Stimulated activated CD8-positive, alpha-beta memory T cell treated with anti-CD3 and anti-CD28 coated beads, Interleukin-12 subunit alpha, Interleukin-12 subunit beta, amount 100 ng/mL, for 24 hours (primary cell): ENCODE measurements around the gene HMOX1.
"Not testable (repeated sequence)": the region's sequence is repeated elsewhere in the genome, so short reads cannot be mapped to it uniquely, and the experiment has no call there.

ENCODE experiments used
- DNase-seq: peaks from one replicate; pipeline ENCODE4 v3.0.0-alpha.2; 2020; ENCODE audit errors: extremely low read depth

HMOX1 gene

DNA sequence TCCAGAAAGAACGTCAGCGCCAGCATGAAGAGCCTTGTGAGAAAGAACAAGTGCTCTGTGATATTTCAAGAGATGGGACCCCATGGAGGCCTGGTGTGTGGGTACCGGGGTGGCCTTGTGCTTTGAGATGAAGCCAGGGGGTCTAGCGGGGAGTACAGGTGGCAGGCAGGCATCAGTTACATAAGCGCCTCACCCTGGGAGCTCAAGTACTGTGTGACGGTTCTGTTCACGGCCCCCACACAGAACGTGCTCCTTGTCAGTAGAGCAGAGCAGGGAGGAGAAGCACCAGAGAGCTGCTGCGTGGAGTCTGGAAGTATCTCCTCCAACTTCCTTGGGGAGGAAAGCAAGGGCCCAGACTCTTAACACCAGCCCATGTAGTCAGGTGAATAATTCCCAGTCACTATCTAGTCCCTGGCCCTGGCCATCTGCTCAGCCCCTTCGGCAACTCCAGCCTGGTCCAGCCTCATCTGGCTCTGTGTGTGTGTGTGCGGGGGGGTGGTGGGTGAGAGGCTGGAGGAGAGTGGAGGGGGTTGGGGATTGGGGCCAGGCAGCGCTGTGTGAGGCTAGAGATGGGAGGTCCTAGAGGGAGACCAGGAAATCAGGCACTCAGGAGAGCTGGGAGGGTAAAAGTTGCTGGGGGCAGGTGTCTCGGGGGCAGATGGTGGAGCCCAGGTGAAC, 51.5 kb downstream of the HMOX1 start:
- DNase-seq = no peak

DNA sequence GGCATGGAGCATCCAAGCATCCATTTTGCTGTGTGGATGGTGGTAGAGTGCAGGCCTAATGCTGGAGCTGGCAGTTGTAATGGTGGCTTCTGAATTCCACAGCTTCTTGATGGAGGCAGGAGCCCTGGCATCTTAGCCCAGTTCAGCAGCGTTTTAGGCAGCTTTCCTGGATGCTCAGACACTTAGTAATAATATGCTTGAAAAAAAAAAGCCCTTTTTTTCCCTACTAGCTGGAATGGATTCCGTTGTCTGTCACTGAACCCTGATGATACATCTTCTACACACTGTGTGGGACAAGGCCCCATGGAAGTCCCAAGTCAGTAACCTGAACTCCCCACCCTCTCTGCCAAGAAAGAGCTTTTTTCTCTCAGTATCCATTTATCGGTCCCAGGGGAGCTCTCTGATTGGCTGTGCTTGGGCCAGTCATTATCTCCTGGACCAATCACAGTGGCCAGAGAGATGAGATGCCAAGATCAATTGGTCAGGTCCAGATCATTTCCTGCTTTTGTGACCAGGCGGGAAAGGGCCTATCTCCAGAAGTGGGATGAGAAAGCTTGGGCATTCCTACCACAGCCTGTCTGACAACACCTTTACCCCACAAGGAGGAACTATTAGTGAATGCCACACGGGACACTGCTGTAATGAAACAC, 53.3 kb downstream of the HMOX1 start:
- DNase-seq = no peak

DNA sequence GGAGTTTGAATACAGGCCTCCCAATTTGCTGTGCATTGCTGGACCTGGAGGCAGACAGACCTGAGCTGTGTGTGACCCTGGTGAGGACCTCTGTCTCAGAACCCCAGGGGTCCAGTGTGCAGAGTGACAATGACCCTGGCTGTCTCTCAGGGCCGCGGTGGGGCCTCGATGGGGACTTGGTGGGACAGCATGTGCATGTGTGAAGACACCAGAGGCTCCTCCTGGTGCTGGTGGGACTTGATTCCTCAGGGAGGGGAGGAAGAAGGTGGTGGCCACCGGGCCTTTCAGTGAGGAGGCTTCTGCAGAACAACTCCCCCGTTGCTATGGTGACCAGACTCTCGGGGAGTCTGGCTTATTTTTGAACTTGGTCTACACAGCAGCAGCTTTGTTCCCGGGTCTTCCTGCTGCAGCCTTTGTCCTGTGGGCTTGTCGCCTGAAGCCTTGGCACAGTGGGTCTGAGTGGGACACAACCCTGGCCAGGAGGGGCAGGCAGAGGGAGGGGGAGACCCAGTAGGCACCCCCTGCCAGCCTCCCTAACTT, 54.4 kb downstream of the HMOX1 start:
- DNase-seq = no peak

DNA sequence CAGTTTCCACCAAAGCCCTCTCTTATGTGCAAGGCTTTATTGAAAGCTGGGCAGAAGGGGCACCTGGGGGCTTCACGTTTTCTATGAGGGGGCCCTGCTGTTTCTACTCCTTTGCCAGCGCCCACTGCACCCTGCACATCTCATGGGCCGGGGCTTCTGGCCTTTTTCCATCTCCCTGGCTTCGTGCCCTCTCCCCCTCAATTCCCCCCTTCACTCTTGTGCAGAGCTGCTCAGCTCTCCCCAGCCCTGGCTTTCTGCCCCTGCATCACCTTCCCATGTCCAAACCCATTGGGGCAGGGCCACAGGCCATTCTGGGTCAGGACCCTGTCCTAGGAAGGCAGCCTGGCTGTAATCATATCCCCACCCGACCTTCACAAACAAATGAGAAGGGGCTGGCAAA, 55.5 kb downstream of the HMOX1 start:
- DNase-seq = no peak

GRCh38 chr22:35437049-35437448, 56.2 kb downstream of the HMOX1 start:
- no peak for DNase-seq

DNA sequence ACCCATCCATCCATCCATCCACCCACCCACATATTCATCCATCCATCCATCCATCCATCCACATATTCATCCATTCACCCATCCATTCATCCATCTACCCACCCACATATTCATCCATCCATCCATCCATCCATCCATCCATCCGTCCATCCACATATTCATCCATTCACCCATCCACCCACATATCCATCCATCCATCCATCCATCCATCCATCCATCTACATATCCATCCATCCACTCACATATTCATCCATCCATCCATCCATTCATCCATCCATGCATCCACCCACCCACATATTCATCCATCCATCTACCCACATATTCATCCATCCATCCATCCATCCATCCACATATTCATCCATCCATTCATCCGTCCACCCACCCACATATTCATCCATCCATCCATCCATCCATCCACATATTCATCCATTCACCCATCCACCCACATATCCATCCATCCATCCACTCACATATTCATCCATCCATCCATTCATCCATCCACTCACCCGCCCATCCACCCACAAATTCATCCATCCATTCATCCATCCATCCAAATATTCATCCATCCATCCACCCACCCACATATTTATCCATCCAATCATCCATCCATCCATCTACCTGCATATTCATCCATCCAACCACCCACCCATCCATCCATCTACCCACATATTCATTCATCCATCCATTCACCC, 57.9 kb downstream of the HMOX1 start:
- not testable (repeated sequence) for DNase-seq

DNA sequence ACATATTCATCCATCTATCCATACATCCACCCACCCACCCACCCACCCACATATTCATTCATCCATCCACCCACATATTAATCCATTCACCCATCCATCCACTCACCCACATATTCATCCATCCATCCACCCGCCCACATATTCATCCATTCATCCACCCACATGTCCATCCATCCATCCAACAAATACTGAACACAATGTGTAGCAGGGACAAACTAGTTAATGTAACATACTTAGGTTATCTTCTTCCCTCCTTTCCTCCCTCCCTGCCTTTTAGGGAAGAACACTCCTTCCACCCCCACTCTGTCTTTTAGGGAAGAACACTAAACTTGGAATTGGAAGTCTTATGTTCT, 58.4 kb downstream of the HMOX1 start:
- no peak for DNase-seq

DNA sequence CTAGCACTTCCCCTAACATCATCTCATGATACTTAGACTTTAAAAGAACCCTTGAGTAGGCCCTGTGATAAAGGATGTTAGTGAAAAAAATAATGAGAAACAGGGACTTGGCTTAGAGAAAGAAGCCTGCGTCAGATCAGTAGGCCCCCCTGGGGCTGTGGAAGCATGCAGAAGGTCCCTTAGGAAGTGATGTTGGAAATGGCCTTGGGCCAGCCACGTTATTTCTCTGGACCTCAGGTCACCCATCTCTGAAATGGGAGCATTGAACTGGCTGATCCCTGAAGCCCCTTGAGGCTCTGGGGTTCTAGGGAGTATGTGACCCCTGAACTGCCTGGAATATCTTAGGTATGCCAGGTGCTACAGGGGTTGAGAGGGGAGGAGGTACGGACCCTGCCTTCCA, 59.2 kb downstream of the HMOX1 start:
- no peak for DNase-seq

GRCh38 chr22:35441489-35442100, 60.7 kb downstream of the HMOX1 start:
- no peak for DNase-seq

DNA sequence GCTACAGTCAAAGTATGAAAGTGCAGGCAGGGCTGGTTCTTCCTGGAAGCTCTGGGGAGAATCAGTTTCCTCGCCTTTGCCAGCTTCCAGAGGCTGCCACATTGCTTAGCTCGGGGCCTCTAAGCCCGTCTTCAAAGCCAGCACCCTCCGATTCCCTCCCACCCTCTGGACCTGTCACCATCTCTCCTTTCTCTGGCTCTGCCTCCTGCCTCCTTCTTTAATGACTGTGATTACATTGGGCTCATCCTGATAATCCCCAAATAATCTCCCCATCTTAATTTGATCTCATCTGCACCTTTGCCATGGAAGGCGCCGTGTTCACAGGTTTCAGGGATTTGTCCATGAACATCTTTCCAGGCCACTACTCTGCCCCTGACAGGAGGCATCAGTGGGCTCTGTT, 61.6 kb downstream of the HMOX1 start:
- DNase-seq = no peak

GRCh38 chr22:35443338-35443737, 62.4 kb downstream of the HMOX1 start:
- no peak for DNase-seq
